ENCODE results near the gene CMYA5.

The CMYA5 gene

DNA sequence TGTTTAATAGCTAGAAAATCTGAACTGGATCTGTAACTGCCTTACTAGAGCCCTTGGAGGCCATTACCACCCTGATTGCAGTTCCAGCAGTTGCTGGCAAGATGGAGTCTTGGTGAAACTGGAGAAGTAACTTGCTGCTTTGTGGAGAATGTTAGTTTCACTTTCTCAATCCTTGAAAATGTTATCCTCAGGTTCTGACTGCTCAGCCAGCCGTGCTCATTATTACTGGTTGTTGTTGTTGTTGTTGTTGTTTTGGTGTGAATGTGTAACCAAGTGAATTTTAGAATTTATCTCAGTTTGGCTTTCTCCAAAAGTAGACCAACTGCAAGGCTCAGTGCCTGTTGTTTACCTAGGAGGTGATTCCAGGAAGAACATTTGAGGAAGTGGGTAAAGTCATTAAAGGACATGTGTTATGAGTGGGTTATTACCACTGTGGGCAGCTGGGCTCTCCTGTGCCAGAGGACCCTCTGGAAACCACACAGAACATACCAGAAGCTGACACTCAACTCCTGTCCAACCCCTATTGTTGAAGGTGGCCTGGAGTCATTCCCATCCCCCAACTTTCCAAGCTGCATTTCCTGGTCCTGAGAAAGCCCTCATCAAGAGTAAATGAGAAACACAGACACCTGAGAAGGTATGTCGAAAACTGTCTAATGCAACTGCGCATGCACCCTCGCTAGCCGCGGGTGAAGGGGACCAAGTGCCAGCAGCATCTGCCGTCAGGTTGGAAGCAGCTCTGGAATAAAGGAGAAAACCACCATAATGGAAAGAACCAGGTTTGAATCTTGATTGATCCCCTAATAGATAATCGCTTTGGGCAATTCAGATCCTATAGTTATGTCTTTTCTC lies 111.6 kb downstream of the CMYA5 start:
- DNase-seq, result no peak

- DNase-seq, result no peak
Measured at GRCh38 chr5:79802406-79802805, 112.8 kb downstream of the CMYA5 start.

DNA sequence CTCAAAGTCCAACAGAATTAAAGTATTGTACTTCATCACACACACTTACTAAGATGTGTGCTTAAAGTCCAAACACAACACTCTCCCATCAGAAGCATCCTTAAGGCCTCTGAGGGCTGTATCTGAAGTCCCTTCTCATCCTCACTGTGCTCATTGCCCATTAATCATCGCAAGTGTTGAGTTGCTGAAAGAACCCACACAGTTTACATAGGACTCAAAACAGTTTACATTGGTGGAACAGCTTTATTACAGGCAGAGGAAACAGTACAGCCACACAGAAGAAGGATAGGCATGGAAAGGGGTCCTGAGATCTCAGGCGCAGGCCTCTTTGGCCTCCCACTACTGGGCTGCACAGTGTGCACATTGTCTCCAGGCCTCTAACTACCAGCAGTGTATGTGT lies 113.4 kb downstream of the CMYA5 start:
- DNase-seq, result no peak

DNA sequence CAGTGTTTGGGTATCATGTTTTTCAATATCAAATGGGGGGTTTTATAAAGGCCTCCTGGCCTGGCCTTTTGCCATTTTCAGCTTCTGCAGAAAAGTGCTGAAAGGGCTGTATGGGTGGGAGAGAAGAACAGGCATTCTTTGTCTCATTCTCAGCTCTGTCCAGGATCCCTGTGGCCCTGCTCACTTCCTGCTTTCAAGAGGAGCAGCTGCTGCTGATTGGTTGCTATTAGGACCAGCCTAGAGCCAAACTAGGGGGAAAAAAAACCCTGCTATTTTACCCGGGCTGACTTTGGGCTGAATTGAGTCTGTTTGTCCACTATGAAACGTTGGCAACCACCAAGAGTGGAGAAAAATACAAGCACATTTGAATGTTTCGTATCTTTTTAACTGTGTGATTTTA lies 117.1 kb downstream of the CMYA5 start:
- DNase-seq, result no peak

GRCh38 chr5:79809743-79810142 lies 120.1 kb downstream of the CMYA5 start:
- DNase-seq, result no peak

GRCh38 chr5:79811081-79811480 lies 121.4 kb downstream of the CMYA5 start:
- DNase-seq, result no peak

DNA sequence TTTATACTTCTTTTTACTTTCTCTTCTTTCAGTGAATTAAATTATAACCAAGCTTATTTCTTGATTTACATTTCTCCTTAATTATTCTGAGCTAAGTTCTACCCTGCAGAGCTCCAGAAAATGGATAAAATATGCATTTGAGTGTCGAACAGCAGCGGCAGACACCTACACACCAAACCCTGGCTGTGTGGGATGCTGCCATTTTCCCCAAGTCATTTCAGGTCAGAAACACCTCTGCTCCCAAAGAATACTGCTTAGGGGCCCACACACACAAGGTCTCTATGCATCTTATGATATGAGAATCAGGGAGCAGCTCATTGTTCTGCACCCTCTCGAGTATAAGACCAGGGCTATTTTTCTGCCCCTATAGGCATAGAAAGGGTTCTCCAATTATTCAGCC lies 122.3 kb downstream of the CMYA5 start:
- no peak for DNase-seq

DNA sequence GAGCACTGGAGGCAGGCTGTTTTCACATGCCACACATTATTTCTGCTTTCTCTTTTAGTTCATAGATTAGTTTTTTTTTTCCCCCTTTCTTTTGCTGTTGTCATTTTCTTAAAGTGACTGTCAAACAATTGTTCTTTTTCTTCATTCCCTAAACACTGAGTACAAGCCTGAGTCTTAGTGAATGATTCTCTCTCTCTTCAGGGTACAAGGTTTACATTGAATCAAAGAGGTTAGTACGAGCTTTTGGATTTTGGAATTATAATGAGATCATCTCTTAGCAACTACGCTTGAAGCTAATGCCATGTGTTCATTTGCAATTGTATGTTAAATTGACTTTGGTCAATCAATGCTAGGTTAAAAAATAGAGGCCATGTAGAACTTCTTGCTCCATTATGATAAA lies 125.1 kb downstream of the CMYA5 start:
- DNase-seq, result no peak

- no peak for DNase-seq
Measured at GRCh38 chr5:79816014-79816413, 126.4 kb downstream of the CMYA5 start.

DNA sequence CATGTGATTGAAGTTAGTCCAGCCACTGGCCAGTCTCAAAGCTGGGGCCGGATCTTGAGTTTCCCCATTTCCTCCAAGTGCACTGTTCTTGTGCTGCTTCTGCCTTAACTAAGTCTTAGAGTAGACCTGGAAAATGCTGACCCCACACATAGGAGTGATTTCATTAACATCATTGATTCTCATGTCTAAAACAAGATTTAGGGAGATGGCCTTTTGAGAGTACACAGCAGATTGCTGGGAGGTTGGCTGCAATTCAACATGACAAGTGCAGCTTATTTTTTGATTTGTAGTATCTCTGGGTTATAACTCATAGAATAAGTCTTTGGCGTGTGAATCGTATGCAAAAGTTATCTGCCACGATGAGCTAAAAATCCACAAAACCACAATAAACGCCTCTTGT lies 131.0 kb downstream of the CMYA5 start:
- DNase-seq, result no peak

DNA sequence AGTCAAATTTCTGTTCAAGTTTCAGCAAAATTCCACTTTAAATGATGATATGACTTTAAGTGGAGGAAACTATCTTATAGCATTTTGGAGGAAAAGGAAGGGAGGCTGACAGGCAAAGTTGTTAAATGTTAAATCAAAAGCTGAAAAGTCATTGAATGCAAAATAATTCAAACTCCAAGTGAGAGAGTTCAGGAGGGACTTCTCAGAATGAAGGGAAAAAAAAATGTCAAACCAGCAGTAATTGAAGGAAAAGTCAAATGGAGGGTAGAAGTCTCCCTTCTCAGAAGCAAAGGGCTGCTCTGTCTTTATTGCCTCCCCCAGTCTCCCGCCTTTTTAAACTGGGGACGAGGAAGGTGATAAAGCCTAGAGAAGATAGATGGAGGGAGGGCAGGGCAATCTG lies 134.8 kb downstream of the CMYA5 start:
- no peak for DNase-seq

DNA sequence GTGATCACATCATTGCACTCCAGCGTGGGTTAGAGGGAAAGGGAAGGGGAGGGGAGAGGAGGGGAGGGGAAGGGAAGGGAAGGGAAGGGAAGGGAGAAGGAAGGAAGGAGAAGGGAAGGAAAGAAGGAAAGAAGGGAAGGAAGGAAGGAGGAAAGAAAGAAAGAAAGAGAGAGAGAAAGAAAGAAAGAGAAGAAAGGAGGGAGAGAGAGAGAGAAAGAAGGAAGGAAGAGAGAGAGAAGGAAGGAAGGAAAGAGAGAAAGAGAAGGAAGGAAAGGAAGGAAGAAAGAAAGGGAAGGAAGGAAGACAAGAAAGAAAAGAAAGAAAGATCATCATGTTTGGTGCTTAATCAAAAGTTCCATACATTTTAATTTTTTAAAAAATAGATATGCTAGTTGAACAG lies 136.2 kb downstream of the CMYA5 start:
- no peak for DNase-seq

DNA sequence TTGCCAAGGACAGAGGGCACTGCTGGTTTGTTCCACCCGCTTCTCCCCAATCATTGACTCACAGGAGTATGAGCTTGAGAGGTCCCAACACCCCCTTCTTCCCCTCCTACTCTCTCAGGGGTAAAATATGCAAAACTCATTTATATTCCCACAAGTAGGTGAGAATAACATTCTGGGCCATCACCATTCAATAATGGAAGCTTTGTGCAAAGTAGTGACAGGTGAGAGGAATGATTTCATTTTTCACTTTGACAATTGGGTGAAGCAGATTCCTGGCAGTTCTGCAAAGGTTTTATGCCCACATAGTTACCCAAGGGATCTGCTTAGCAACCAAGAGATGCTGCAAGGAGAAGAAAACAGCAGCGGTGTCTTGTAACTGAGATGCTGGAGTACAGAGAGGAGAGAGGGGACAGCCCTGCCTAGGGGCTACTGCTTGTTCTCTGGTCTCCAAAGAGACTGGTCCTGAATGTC lies 137.6 kb downstream of the CMYA5 start:
- DNase-seq, result no peak

DNA sequence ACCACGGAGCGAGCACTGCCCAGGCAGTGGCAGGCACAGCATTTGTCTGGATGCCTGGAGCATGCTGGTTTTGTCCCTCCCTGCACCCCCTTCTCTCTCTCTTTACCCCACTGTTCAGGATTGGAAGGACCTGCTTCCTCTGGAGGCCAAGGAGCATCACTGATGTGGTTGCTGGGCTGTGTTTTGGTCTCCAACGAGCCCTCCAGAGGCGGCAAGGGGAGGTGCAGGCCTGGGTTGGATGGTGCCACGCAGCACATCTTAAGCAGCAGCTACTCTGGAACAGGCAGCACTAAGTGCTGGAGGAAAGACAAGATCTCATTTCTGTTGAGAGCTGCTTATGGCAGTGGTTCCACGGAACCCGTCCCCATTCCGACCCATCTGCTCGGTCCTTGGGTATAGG lies 139.6 kb downstream of the CMYA5 start:
- DNase-seq, result no peak

- DNase-seq, result no peak
Measured at GRCh38 chr5:79831381-79832309, 142.0 kb downstream of the CMYA5 start.

DNA sequence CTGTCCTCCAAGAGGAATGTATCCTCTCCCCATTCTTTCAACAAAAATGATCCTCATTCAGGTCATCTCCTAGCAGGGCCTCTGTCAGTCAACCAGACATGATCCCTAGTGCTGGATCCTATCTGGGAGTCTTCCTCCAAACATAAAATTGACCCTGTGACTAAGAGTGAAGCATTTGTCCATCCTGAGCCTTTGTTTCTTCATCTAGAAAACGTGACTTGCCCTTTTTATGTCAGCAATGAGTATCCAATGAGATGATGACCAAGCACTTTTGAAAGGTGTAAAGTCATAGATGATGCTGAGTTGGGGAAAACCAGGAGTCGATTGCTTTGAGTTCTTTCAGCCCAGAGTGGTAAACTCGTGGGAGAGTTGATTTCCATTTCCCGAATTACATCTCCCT lies 143.3 kb downstream of the CMYA5 start:
- no peak for DNase-seq

DNA sequence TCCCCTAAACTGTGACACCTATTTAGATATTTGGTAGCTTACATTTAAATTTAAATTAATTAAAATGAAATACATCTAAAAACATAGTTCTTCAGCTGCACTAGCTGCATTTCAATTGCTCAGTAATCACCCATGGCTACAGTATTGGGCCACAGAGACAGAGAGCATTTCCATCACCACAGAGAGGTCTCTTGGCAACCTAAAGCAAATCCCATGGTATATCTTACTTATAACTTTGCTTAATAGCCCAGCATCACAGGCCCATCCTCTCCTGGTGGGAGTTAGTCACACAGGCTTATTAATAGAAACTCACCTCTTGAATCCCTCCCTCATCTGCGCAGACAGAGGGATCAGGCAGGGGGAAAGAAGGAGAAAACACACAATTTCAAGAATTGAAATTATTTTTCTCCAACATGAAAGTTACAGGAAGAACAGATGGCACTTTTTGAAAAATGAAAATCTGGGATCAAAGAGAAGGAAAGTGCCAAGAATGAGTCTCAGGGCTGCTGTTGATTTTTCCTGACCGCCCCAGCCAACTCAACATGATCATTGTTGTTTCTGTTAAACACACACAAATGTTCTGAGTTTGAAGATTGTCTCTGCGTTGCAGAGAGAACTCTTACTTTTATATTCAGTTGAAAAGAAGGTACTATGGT lies 144.6 kb downstream of the CMYA5 start:
- no peak for DNase-seq

GRCh38 chr5:79834754-79835714 lies 145.4 kb downstream of the CMYA5 start:
- DNase-seq, result no peak

GRCh38 chr5:79837761-79838551 lies 148.3 kb downstream of the CMYA5 start:
- no peak for DNase-seq

- no peak for DNase-seq
Measured at GRCh38 chr5:79840084-79840990, 150.7 kb downstream of the CMYA5 start.
